Spleen (tissue), 7 donors: Measurements from ENCODE around the gene ARHGAP22.

Experiments
- POLR2A ChIP-seq, 3 donors: fragments of 450-650 bp; IDR thresholded peaks; one replicate each; pipeline ENCODE4 v1.5.1; 2017; ENCODE audit warnings: antibody characterized with exemption in 3 of 3, mild to moderate bottlenecking in 1 of 3
- POLR2AphosphoS5 ChIP-seq, 3 donors: sonication (generic); formaldehyde crosslinking; IDR thresholded peaks; one replicate each; pipeline ENCODE4 v1.5.1; 2017; ENCODE audit warnings: antibody characterized with exemption in 3 of 3
- TF ChIP-seq, protein P1 (sequence below), 11 experiments: fragments of 200-600 bp in 7 of 11; fragments of 450-650 bp in 4 of 11; sonication (generic) in 4 of 11; IDR thresholded peaks in 8 of 11; conservative IDR thresholded peaks in 3 of 11; 1 replicate in 7 of 11; 2 replicates in 4 of 11; pipeline versions ENCODE4 v1.4.0 to v1.8.0; 2016 to 2021; ENCODE audit warnings: antibody characterized with exemption in 11 of 11, inconsistent platforms in 4 of 11, mild to moderate bottlenecking in 1 of 11
- donor health status: DM: no; HTN: no; CAD: no; lungs with moderate emphysema.
- donor health status: DM: no; HTN: no; CAD: no.
- donor health status: DM: no; HTN: no; CAD: no.

DNA sequence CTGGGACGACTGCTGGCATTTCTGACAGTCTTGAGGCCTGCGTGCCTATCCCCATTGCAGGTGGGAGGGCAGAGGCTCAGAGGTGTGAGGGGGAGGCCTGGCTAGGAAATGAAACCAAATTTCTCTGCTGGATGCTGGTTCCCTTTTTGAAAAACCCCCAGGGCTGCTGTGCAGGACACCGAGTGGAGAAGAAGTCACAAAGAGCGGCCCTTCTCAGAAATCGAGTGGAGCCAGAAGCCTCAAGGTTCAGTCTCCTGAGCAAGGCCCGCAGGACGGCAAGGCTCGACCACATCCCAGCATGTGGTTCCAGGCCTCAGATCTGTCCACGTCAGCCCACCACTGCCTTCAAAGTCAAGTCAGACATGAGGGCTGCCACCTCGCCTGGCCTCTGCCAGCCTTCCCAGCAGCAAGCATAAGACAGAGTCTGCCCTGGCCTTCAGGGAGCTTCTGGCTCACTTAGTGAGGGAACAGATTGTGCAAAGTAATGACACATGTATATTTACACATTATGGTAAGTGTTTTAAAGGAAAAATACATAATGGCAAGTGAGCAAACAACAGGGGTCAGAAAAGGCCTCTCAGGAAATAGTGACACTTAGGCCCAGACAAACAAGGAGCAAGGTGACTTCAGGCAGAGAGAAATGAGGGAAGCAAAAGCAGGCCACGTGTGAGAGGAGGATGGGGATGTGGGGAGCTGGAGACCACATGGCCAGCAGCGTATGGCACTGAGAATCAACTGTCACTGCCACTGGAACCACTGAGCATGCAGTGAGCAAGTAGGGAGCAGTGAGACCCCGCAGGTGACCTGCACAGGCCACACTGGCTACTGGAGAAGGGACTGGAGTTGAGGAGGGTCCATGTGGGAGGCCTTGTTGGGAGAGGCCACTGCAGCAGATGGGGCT lies 86.7 kb downstream of the ARHGAP22 start:
- no peak for TF ChIP-seq POLR2A (IDR thresholded peaks at IDR 0.05)
- TF ChIP-seq, protein P1, sequence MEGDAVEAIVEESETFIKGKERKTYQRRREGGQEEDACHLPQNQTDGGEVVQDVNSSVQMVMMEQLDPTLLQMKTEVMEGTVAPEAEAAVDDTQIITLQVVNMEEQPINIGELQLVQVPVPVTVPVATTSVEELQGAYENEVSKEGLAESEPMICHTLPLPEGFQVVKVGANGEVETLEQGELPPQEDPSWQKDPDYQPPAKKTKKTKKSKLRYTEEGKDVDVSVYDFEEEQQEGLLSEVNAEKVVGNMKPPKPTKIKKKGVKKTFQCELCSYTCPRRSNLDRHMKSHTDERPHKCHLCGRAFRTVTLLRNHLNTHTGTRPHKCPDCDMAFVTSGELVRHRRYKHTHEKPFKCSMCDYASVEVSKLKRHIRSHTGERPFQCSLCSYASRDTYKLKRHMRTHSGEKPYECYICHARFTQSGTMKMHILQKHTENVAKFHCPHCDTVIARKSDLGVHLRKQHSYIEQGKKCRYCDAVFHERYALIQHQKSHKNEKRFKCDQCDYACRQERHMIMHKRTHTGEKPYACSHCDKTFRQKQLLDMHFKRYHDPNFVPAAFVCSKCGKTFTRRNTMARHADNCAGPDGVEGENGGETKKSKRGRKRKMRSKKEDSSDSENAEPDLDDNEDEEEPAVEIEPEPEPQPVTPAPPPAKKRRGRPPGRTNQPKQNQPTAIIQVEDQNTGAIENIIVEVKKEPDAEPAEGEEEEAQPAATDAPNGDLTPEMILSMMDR (IDR thresholded peaks at IDR 0.05 in 8 of 11, conservative IDR thresholded peaks at IDR 0.05 in 3 of 11): no peak
- no peak for TF ChIP-seq POLR2AphosphoS5 (IDR thresholded peaks at IDR 0.05)
